WTC11 (cell line): Measurements from ENCODE around the gene HTR3A. TPM values are rescaled to one million over a fixed set of nuclear protein-coding genes. Genes with fewer than 3 reads are reported as not detected.

Source experiments
- ATAC-seq: fragments of 200-7000 bp; cut with Tn5 transposase; 2 replicates; pipeline ENCODE4 v1.10.0; 2021; ENCODE audit warnings: mild to moderate bottlenecking, moderate library complexity
- CTCF ChIA-PET: fragments of 300-600 bp; sonication (Branson Sonifier 250); formaldehyde crosslinking; loops from one replicate; lab custom pipeline; 2021; ENCODE audit warnings: antibody characterized with exemption; lab: Charles Lee
- POLR2A ChIA-PET: fragments of 350-600 bp; sonication (Branson Sonifier 250); formaldehyde crosslinking; loops from one replicate; lab custom pipeline; 2021; ENCODE audit warnings: antibody characterized with exemption; lab: Charles Lee
- DNase-seq: peaks from one replicate; pipeline ENCODE4 v3.0.0; 2021; ENCODE audit warnings: low spot score
- H3K27ac Mint-ChIP-seq: 2 replicates; pipeline ENCODE4 v1.8.0; 2021; ENCODE audit warnings: mixed read lengths
- H3K27me3 Mint-ChIP-seq: 2 replicates; pipeline ENCODE4 v1.8.0; 2021; ENCODE audit warnings: low read depth, mild to moderate bottlenecking, moderate library complexity, mixed read lengths
- H3K36me3 Mint-ChIP-seq: 2 replicates; pipeline ENCODE4 v1.8.0; 2021; ENCODE audit warnings: mixed read lengths
- H3K4me1 Mint-ChIP-seq: 2 replicates; pipeline ENCODE4 v1.8.0; 2022; ENCODE audit warnings: mixed read lengths
- H3K4me3 Mint-ChIP-seq: 2 replicates; pipeline ENCODE4 v1.8.0; 2021; ENCODE audit warnings: mild to moderate bottlenecking, moderate library complexity, mixed read lengths
- H3K9me3 Mint-ChIP-seq: 2 replicates; pipeline ENCODE4 v1.8.0; 2021; ENCODE audit warnings: mixed read lengths
- ATF2 ChIP-seq: sonication (generic); formaldehyde crosslinking; IDR thresholded peaks from 2 replicates; pipeline ENCODE4 v1.8.1; 2022; ENCODE audit warnings: low read depth, missing genetic modification reagents, borderline replicate concordance
- ATF6 ChIP-seq: sonication (generic); formaldehyde crosslinking; IDR thresholded peaks from 2 replicates; pipeline ENCODE4 v1.8.1; 2023; ENCODE audit warnings: mild to moderate bottlenecking, missing genetic modification reagents
- CBFB ChIP-seq: sonication (generic); formaldehyde crosslinking; IDR thresholded peaks from 2 replicates; pipeline ENCODE4 v1.8.1; 2022; ENCODE audit warnings: mild to moderate bottlenecking, low read depth, missing genetic modification reagents
- ESRRA ChIP-seq: sonication (generic); formaldehyde crosslinking; IDR thresholded peaks from 2 replicates; pipeline ENCODE4 v1.8.1; 2022; ENCODE audit warnings: mild to moderate bottlenecking, missing genetic modification reagents, borderline replicate concordance
- FOXK1 ChIP-seq: sonication (generic); formaldehyde crosslinking; IDR thresholded peaks from 2 replicates; pipeline ENCODE4 v1.8.0; 2022; ENCODE audit warnings: mild to moderate bottlenecking, moderate library complexity, missing genetic modification reagents
- GABPB1 ChIP-seq: sonication (generic); formaldehyde crosslinking; IDR thresholded peaks from 2 replicates; pipeline ENCODE4 v1.8.1; 2023; ENCODE audit warnings: mild to moderate bottlenecking, missing genetic modification reagents
- MYBL2 ChIP-seq: sonication (generic); formaldehyde crosslinking; IDR thresholded peaks from 2 replicates; pipeline ENCODE4 v1.8.1; 2023; ENCODE audit warnings: mild to moderate bottlenecking, moderate library complexity, missing genetic modification reagents
- NR2C2 ChIP-seq: sonication (generic); formaldehyde crosslinking; IDR thresholded peaks from 2 replicates; pipeline ENCODE4 v1.8.0; 2022; ENCODE audit warnings: mild to moderate bottlenecking, missing genetic modification reagents
- NR3C1 ChIP-seq: sonication (generic); formaldehyde crosslinking; conservative IDR thresholded peaks from 2 replicates; pipeline ENCODE4 v1.8.1; 2023; ENCODE audit warnings: low read depth, mild to moderate bottlenecking, missing genetic modification reagents
- OVOL2 ChIP-seq: fragments of 250-450 bp; sonication (Bioruptor Pico); IDR thresholded peaks from 2 replicates; pipeline ENCODE4 v1.9.0; 2021; ENCODE audit warnings: mild to moderate bottlenecking, borderline replicate concordance
- PRDM15 ChIP-seq: sonication (generic); formaldehyde crosslinking; IDR thresholded peaks from 2 replicates; pipeline ENCODE4 v1.8.0; 2022; ENCODE audit warnings: missing genetic modification reagents
- SMAD4 ChIP-seq: sonication (generic); formaldehyde crosslinking; IDR thresholded peaks from 2 replicates; pipeline ENCODE4 v1.8.0; 2022; ENCODE audit warnings: mild to moderate bottlenecking, missing genetic modification reagents
- SP1 ChIP-seq: sonication (generic); formaldehyde crosslinking; conservative IDR thresholded peaks from 2 replicates; pipeline ENCODE4 v1.8.1; 2022; ENCODE audit warnings: missing genetic modification reagents
- TCF7 ChIP-seq: sonication (generic); formaldehyde crosslinking; IDR thresholded peaks from 2 replicates; pipeline ENCODE4 v1.8.0; 2022; ENCODE audit warnings: mild to moderate bottlenecking, low read depth, missing genetic modification reagents, moderate library complexity
- TP53 ChIP-seq: sonication (generic); formaldehyde crosslinking; IDR thresholded peaks from 2 replicates; pipeline ENCODE4 v1.8.1; 2023; ENCODE audit warnings: mild to moderate bottlenecking, missing genetic modification reagents
- ZBTB21 ChIP-seq: sonication (generic); formaldehyde crosslinking; IDR thresholded peaks from 2 replicates; pipeline ENCODE4 v1.8.1; 2023; ENCODE audit warnings: mild to moderate bottlenecking, missing genetic modification reagents, borderline replicate concordance
- ZNF121 ChIP-seq: sonication (generic); formaldehyde crosslinking; IDR thresholded peaks from 2 replicates; pipeline ENCODE4 v1.8.0; 2023; ENCODE audit warnings: missing genetic modification reagents
- ZNF138 ChIP-seq: sonication (generic); formaldehyde crosslinking; conservative IDR thresholded peaks from 2 replicates; pipeline ENCODE4 v1.8.1; 2022; ENCODE audit warnings: mild to moderate bottlenecking, moderate library complexity, missing genetic modification reagents
- ZNF317 ChIP-seq: sonication (generic); formaldehyde crosslinking; IDR thresholded peaks from 2 replicates; pipeline ENCODE4 v1.8.1; 2023; ENCODE audit warnings: low read depth, mild to moderate bottlenecking, moderate library complexity, missing genetic modification reagents, borderline replicate concordance
- ZNF423 ChIP-seq: fragments of 250-450 bp; sonication (Bioruptor Pico); IDR thresholded peaks from 2 replicates; pipeline ENCODE4 v2.1.2; 2022; ENCODE audit warnings: mild to moderate bottlenecking, moderate library complexity
- ZNF425 ChIP-seq: fragments of 250-450 bp; sonication (Bioruptor Pico); conservative IDR thresholded peaks from 2 replicates; pipeline ENCODE4 v1.9.0; 2021; ENCODE audit warnings: mild to moderate bottlenecking
- ZNF671 ChIP-seq: fragments of 250-450 bp; sonication (Bioruptor Pico); IDR thresholded peaks from 2 replicates; pipeline ENCODE4 v1.8.0; 2021; ENCODE audit warnings: mild to moderate bottlenecking
- total RNA-seq: library from RNA; stranded (reverse); gene quantifications from 3 replicates; pipeline ENCODE4 v1.2.3, GENCODE V29; 2021
- TF ChIP-seq, protein P1 (sequence below): fragments of 250-450 bp; sonication (Bioruptor Pico); IDR thresholded peaks from 2 replicates; pipeline ENCODE4 v1.9.0; 2021; ENCODE audit warnings: mild to moderate bottlenecking

Gene HTR3A
- total RNA-seq, 1 experiment from 2014 or later, result 4.1 TPM

- ChIA-PET POLR2A (interaction anchor here (1.0 kb wide), 1 partner anchor 8 kb away, joined by 3 read pairs; no protein-coding TSS in a partner anchor), CTCF (no interaction called here)
- Mint-ChIP-seq H3K9me3 (no peaks in the 10 kb centered on the region), H3K27ac (no peak overlapping the region), H3K36me3 (no peaks in the 10 kb centered on the region), H3K4me1 (no peaks in the 10 kb centered on the region), H3K4me3 (no peak overlapping the region), H3K27me3 (no peaks in the 10 kb centered on the region)
- no peak for TF ChIP-seq ESRRA (CRISPR knock-in tag)
- no peak for TF ChIP-seq GABPB1 (CRISPR knock-in tag)
- TF ChIP-seq MYBL2 (CRISPR knock-in tag), result no peak
- TF ChIP-seq, protein P1, sequence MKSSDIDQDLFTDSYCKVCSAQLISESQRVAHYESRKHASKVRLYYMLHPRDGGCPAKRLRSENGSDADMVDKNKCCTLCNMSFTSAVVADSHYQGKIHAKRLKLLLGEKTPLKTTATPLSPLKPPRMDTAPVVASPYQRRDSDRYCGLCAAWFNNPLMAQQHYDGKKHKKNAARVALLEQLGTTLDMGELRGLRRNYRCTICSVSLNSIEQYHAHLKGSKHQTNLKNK (CRISPR knock-in tag), result no peak
- no peak for TF ChIP-seq ZNF671
- no peak for TF ChIP-seq ZNF138 (CRISPR knock-in tag)
- no peak for TF ChIP-seq OVOL2 (CRISPR knock-in tag)
- no peak for TF ChIP-seq NR3C1
- TF ChIP-seq TCF7 (CRISPR knock-in tag), result no peak
- no peak for TF ChIP-seq TP53 (CRISPR knock-in tag)
- TF ChIP-seq ZNF423 (CRISPR knock-in tag), result no peak
- no peak for ATAC-seq
- DNase-seq, result no peak
Observed at GRCh38 chr11:113986351-113987140, 11.6 kb downstream of the HTR3A start.

GRCh38 chr11:113989381-113989780 lies 14.5 kb downstream of the HTR3A start:
- no peaks in the 10 kb centered on the region for H3K27me3 Mint-ChIP-seq
- no peak overlapping the region for H3K4me3 Mint-ChIP-seq
- no peak for ATAC-seq
- ChIA-PET CTCF (interaction anchor here (11.9 kb wide), 1 partner anchor 272 kb away, joined by 151 read pairs; no protein-coding TSS in a partner anchor), POLR2A (no interaction called here)
- TF ChIP-seq ATF6 (CRISPR knock-in tag) (no peak), SP1 (no peak), ZNF317 (CRISPR knock-in tag) (no peak), ATF2 (CRISPR knock-in tag) (no peak), SMAD4 (CRISPR knock-in tag) (no peak), ZBTB21 (no peak), FOXK1 (no peak), ZNF121 (no peak), CBFB (CRISPR knock-in tag) (no peak), GABPB1 (CRISPR knock-in tag) (no peak)
- no peak overlapping the region for H3K27ac Mint-ChIP-seq
- no peak for DNase-seq
- H3K36me3 Mint-ChIP-seq, result no peaks in the 10 kb centered on the region
- no peaks in the 10 kb centered on the region for H3K9me3 Mint-ChIP-seq
- peaks cover 17% of the 10 kb centered on the region for H3K4me1 Mint-ChIP-seq

- DNase-seq (no peak), ATAC-seq (no peak)
- POLR2A ChIA-PET, result no interaction called here
- no peak overlapping the region for H3K27ac Mint-ChIP-seq
- no peaks in the 10 kb centered on the region for H3K36me3 Mint-ChIP-seq
- CTCF ChIA-PET, result interaction anchor here (11.9 kb wide), 1 partner anchor 271 kb away, joined by 151 read pairs; no protein-coding TSS in a partner anchor
- peaks cover 17% of the 10 kb centered on the region for H3K4me1 Mint-ChIP-seq
- H3K27me3 Mint-ChIP-seq, result no peaks in the 10 kb centered on the region
- no peak overlapping the region for H3K4me3 Mint-ChIP-seq
- H3K9me3 Mint-ChIP-seq, result no peaks in the 10 kb centered on the region
- TF ChIP-seq ZNF425 (CRISPR knock-in tag), result no peak
- no peak for TF ChIP-seq PRDM15 (CRISPR knock-in tag)
- TF ChIP-seq NR2C2, result no peak
Observed at GRCh38 chr11:113989916-113990315, 15.0 kb downstream of the HTR3A start.
